HG03139 (cell line): Measurements from ENCODE around the gene SETD2.
A peak's percentile ranks its signal among the peaks of the same experiment; 100 is the strongest.

Experiments
- ATAC-seq: cut with Tn5 transposase; IDR thresholded peaks from one replicate; pipeline ENCODE4 v1.9.1; 2021; ENCODE audit not compliant: unreplicated experiment

Gene SETD2

DNA sequence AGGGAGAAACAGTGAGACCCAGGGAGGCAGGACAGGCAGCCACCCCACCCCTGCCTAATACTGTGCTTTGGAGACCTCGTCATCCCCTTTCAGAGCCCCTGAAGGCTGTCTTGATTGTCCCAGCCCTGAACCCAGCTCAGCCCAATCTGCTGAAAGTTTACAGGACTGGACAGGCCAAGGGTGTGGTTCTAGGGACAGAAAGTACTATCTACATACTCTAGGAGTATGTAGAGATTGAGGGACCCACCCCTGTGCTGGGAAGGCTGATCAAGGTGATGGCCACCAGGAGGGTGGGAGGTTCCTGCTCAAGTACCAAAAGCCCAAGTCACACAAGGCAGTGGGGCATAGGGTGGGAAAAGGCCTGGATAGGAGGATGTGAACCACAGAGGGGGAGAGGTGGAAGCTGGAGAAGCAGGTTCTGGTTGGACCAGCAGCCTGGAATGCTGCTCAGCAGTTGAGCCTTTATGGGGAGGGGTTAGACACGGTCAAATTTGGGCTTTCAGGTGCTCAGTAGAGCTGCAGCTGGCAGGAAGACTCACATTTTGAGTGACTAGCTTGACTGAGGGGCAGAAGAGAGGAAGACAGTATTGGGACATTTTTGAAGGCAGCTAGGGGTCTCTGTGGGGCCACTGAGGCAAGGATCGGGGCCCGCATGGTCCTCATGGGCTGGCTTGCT lies 177.7 kb downstream of the SETD2 start:
- ATAC-seq = no peak

- ATAC-seq = no peak
These were observed 178.3 kb downstream of the SETD2 start for GRCh38 chr3:46985588-46985987.

- no peak for ATAC-seq
These were observed 179.1 kb downstream of the SETD2 start for GRCh38 chr3:46984591-46985459.

DNA sequence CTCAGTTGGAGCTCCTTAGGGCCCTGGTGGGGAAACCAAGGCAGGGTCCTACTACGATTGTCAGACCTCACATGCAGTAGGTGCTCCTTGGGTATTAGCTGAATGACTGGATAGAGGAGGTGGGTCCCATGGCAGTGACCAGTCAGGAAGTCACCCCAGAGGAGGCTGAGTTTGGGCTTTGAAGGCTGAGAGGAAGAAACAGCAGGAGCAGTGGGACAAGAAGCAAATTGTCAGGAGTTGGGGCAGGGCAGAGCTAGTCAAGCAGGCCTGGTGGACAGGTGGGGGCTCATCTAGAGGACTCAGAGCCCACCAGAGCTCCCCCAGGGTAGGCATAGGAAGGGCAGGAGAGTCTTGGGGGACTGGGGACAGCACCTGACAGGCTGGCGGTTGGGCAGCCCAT lies 181.4 kb downstream of the SETD2 start:
- ATAC-seq = no peak

DNA sequence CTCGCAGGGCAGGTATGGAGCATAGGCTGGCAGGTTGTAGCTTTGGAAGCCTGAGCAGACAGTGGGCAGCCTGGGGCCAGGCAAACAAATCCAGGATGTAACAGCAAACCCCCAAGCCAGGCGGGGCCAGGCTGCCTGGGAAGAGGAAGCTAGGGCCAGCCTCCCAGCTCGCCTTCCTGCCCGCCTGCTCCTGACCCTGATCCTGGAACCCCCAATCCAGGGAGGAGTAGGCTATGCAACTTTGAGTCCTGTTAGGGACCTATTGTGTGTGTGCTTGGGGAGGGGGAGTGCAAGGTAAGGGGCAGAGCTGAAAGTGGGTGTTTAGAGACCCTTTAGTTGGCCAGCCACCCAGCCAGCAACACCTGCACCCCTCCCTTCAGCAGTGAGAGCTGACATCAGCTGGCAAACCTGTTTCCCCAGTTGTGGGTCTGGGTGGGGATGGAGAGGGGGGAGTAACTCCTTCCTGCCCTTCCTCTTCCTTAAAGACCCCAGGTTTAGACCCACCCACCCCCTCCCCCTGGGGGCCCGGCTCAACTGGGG lies 181.9 kb downstream of the SETD2 start:
- ATAC-seq = no peak

DNA sequence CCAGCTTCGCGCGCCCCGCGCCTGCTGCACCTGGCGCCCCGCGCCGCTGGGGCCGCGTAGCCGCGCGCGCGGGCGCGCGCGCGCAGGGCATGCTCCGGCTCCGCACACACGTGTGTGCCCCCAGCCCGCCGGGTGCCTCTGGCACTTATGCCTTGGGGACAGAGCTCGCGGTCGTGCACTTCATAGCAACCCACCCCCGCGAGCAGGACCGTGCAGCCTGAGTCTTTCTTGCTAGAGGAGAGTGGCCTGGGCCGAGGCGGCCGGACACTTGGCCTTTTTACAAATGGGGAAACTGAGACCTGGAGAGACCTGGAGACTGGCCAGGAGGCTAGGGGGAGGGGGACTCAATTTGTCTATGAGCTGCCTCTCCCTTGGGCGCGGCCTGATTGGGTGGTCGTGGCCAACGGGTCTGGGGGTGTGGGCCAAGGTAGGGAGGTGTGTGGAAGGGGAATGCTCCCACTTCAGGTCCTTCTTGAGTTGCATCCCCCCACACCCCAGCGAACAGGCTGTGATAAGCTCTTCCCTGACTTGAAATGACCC lies 183.9 kb downstream of the SETD2 start:
- ATAC-seq = peak; percentile 3

DNA sequence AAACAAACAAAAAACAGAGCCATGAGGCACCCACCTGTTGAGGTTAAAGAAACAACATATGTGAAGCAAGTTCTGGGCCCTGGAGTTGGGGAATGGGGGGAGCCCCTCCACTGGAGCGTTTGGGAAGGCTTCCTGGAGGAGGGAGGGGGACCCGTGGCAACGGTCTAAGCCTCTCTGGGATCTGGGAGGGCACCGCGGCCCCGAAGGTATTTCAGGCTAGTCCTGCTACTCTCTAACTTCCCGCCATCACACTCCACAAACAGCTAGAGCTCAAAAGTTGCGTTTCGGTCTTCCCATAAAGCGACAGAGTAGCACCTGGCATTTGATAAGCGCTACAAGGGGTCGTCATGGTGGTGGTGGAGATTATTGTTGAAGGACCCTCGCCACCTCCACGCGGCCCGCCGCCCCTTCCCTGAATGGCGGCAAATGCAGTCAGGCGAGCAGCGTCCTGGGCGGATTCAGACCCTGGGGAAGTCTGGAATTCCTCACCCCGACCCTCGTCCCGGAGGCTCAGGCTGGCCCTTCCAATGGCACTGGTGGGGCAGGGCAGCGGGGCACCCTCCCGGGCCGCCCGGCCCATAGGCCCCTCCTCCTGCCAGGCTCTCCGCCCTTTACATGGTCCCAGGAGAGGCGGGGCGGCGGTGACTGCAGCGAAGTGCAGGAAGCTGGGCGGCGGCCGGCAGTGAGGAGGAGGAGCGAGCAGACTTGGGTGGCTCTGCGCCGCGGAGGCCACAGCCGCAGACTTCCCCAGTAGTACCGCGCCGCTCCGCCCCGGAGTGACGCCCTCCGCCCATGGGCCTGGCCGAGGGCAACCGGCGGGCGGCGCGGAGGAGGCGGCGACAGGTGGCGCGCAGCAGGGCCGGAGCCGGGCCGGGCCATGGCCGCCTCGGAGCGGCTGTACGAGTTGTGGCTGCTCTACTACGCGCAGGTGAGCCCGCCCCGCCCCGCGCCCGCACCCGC lies 184.6 kb downstream of the SETD2 start, which contains the start of gene NBEAL2:
NBEAL2 (plus strand) TSS at position 682 of the 960 bp plus-strand sequence; CDS start at position 878, 196 bp downstream.
- peak; percentile 67 for ATAC-seq

DNA sequence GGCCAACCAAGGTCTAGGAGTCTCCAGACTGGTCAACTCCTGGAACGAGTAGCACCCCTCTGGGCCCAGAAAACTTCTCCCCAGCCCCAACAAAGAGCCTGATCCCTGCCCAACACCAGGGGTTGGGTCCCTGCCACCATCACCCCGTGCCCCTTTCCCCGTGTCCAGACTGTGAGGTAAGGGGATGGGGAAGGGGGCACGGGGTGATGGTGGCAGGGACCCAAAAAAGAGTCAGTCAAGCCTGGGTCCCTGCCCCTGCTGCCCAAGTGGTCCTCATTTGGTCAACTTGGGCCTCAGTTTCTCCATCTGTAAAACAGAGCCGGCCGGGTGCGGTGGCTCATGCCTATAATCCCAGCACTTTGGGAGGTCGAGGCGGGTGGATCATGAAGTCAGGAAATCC lies 185.5 kb downstream of the SETD2 start:
- ATAC-seq = no peak

GRCh38 chr3:46977811-46978195 lies 186.1 kb downstream of the SETD2 start:
- no peak for ATAC-seq

DNA sequence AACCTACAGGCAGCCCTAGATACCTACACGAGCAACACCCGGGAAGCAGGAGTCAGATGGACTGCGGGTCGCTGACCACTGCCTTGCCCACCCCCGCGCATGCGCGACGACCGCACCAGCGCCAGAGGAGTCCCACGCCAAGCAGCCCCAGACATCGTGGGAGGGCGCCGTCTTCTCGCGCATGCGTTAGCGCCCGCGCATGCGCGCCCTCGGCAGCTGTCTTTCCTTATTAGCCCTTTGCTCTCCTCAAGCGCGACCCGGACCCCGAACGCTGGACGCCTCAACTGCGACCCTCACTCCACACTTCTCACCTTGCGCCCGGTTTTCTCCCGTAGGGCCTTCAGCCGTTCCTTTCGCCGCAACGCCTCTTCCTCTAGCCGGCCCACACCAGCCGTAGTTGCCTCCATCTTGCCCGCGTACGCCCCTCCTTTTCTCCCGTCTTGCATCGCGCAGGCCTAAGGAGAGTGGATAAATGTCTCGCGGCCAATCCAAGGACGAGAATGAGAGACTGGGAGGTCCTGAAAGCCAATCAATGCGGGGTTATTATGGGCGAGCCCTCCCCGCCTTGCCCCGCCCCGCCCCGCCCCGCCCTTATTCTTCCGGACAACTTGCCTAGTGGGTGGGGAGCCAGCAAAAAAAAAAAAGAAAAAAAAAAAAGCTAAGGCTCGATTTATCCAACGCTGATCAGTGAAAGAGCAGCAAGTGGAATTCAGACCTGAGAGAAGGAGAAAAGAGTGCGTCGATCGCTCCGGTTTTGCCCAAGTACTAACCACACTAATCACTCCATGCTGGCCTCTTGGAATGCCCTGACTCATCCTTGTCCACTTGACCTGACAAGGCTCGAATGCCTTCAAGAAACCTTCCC lies 187.4 kb downstream of the SETD2 start, which contains the start of gene CCDC12:
CCDC12 (minus strand) TSS at position 420 of the 865 bp plus-strand sequence; CDS start at position 407, 13 bp downstream.
- peak; percentile 49 for ATAC-seq

DNA sequence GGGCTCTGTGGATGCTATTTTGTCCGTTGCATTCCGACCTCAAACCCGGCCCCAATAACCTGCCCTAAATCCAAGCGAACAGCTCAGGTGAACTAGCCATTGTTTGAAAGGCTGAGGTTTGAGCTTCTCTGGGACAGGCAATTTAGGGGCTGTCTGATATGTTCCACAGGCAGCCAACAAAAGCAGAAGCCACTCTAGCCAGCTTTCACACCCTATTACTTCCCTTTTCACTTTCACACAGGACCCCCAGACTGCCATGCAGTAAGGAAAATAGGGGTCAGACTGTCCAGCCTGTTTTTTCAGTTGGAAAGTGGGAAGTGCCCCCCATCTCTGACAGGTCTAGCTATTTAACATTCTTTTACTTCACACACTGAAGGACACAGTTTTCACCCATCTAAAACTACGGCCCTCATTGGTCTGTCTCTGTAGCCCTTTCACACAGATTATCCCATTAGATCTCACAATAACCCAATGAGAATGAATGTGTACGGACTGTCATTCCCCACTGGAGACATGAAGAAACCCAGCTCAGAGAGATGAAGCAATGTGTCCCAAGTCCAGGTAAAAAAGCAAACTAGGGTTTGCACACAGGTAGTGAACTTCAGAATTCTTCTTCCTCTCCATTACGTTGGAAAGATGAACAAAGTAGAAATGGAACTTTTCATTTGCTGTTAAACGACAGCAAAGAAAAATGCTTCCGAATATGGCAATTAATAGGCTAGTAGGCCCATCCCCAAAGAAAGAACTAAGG lies 189.3 kb downstream of the SETD2 start:
- ATAC-seq = no peak

- ATAC-seq = no peak
These were observed 191.5 kb downstream of the SETD2 start for GRCh38 chr3:46972396-46972795.

GRCh38 chr3:46971742-46972141 lies 192.2 kb downstream of the SETD2 start:
- no peak for ATAC-seq

- ATAC-seq = no peak
These were observed 192.8 kb downstream of the SETD2 start for GRCh38 chr3:46971151-46971550.

- no peak for ATAC-seq
These were observed 193.4 kb downstream of the SETD2 start for GRCh38 chr3:46970391-46971091.

- ATAC-seq = no peak
These were observed 195.0 kb downstream of the SETD2 start for GRCh38 chr3:46968783-46969428.

GRCh38 chr3:46966811-46967210 lies 197.1 kb downstream of the SETD2 start:
- ATAC-seq = no peak
